Stimulated activated naive CD8-positive, alpha-beta T cell treated with anti-CD3 and anti-CD28 coated beads, Interleukin-15, Interleukin-2, amounts not matched to agents 100 U/mL and 50 U/mL, for 24 hours (primary cell): ENCODE results near the gene S100P.
A peak's percentile ranks its signal among the peaks of the same experiment; 100 is the strongest.

Experiments used
- ATAC-seq: fragments of 150-1000 bp; cut with Tn5 transposase; one replicate; pipeline ENCODE4 v1.10.0; 2021
- DNase-seq: peaks from one replicate; pipeline ENCODE4 v3.0.0; 2021

Gene S100P

DNA sequence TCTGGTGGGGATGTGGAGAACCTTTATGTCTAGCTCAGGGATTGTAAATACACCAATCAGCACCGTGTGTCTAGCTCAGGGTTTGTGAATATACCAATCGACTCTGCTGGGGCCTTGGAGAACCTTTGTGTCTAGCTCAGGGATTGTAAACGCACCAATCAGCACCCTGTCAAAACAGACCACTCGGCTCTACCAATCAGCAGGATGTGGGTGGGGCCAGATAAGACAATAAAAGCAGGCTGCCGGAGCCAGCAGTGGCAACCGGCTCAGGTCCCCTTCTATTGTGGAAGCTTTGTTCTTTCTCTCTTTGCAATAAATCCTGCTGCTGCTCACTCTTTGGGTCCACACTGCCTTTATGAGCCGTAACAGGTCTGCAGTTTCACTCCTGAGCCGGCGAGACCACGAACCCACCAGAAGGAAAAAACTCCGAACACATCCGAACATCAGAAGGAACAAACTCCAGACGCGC lies 20.5 kb upstream of the S100P start:
- peak; percentile 45 for DNase-seq

DNA sequence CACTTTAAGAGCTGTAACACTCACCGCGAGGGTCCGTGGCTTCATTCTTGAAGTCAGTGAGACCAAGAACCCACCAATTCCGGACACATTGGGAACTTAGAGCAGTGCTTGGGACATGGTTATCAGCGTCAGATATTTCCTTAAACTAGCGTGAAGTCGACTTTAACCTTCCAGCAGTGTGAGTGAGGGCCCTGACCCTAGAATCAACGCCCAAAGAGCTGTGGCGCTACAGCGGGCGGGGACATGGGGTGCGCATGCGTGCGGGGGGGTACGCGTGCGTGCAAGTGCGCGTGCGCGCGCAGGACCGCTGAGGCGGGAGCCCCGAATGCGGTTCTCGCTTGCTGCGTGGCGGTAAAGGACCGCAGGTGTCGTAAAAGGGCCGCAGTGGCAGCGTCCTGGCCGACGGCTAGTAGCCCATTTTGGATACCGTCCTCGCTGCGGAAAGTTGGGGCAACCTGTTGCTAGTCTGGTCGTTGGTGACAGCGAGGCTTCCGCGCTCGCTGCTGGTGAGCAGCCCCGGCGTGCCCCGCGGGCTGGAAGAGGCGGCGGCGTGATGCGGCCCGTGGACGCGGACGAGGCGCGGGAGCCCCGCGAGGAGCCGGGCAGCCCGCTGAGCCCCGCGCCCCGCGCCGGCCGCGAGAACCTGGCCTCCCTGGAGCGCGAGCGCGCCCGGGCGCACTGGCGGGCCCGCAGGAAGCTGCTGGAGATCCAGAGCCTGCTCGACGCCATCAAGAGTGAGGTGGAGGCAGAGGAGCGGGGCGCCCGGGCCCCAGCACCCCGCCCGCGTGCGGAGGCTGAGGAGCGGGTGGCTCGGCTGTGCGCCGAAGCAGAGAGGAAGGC lies 19.8 kb upstream of the S100P start:
- ATAC-seq, result peak; percentile 77
- DNase-seq, result peak; percentile 95

More for the DNA sequence above, 20.5 kb upstream of the S100P start:
- peak; percentile 3 for ATAC-seq

DNA sequence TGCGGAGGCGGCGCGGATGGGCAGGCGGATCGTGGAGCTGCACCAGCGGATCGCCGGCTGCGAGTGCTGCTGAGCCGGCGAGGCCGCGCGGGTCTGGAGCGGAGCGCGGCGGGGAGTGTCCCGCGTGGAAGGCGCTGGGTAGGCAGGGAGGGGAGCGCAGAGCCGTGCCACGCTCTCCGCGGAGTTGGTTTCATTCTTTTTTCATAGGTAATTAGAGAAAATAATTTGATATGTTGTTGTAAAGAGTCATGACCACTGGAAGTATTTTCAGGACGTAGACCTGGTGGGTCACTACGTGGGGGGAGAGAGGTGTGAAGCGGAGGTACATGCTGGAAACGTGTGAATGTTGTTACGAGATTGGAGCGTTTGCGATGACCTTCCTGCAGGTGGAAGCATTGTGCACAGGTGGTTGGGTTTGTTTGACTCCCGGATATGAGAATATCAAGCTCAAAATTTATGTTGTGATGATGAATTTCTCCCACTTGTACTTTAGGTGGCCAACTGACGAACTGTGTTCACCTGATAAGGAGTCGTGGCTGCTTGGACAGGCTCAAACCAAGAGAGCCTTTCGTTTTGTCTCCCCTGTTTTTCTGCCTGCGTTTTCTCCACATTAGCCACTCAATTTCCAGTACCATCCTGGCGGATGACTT lies 19.1 kb upstream of the S100P start:
- ATAC-seq (peak; percentile 16), DNase-seq (peak; percentile 58)

GRCh38 chr4:6676722-6677558 lies 16.7 kb upstream of the S100P start:
- DNase-seq (no peak), ATAC-seq (no peak)

DNA sequence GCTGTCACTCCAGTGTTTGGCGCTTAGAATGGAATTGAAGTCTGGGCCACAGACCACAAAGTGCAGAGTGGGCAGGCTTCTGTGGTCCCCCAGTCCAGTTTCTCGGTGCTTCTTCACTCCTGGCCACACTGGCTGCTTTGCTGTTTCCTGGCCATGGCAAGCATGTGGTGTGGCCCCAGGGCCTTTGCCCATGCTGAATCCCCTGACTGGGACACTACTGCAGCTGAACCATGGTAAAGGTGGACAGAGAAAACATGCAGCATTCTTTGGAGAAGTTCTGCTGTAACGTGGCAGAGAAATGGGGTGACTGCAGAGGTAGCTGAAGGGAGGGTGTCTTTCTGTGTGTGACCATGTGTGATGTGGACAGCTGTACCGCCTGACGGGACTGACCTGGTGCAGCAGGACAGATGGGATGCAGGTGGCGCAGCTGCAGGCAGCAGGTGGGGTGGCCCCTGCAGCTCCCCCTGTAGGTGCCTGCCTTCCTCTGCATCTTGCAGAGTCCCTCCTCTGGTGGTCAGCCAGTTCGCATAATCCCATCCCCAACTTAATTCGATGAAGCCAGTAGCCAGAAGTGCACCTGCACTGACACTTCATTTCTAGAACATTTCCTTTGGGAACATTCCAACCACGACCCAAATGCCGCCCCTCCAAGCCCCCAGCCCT lies 13.2 kb upstream of the S100P start:
- DNase-seq (no peak), ATAC-seq (no peak)

GRCh38 chr4:6681191-6681590 lies 12.5 kb upstream of the S100P start:
- no peak for DNase-seq
- ATAC-seq, result no peak

DNA sequence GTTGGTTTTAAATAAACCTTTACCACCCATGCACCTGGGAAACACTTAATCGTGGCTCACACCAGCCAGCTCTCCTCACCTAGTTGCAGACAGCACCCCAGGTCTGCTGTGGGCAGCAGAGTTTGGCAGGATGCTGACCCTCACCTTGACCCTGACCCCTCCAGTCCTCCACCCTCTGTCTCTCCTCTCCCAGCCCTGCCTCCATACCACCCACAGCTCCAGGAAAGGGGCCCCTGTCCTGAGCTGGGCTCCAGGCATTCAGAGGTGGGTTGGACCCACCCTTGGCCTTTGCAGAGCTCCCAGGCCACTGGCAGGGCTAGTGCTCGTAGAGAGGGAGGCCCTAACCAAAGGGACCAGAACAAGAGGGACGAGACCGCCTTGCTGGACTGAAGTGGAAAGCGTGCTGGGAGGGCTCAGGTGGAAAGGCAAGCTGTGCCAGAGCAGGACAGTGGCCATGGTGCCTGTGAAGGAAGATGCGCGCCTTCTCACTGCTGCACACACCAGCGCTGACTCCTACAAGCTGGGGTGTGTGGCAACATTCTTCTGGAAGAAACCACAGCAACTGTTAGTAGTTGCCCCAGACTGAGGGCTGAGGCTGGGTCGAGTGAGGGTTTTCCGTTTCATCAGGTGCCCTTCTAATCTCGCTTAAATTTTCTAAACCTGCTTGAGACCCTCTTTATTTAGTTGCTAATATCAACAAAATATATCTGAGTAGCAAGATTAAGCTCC lies 10.7 kb upstream of the S100P start:
- DNase-seq, result no peak
- ATAC-seq, result no peak

- DNase-seq (no peak), ATAC-seq (no peak)
These were observed 9.0 kb upstream of the S100P start for GRCh38 chr4:6684656-6685055.

DNA sequence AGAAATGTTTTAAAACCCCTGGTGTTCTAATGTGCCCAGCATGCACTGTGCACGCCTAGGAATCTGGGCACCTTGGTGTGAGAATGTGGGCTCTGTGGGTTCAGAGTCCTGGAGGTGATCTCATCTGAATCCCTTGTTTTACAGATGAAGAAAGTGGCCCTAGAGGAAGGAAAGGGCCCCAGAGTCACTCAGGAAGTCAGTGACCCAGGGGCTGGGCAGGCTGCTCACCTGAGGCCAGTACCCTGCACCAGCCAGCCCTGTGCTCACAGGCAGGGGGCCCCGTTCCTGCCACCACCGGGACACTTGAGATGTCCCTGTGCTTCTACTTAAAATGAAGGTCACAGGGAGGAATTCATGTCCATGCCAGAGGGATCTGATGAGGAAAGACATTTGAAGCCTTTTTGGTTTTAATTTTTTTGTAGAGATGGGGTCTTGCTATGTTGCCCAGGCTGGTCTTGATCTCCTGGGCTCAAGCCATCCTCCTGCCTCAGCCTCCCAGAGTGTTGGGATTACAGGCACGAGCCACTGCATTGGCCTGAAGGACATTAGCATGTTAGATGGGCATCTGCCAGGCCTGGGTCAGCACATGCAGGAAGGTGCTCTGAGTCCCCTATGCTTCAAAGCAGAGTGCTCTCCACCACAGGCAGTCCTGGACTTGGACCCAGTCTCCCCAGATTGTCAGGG lies 7.4 kb upstream of the S100P start:
- no peak for ATAC-seq
- DNase-seq, result no peak

- no peak for DNase-seq
- ATAC-seq, result no peak
These were observed 5.5 kb upstream of the S100P start for GRCh38 chr4:6687947-6688878.

DNA sequence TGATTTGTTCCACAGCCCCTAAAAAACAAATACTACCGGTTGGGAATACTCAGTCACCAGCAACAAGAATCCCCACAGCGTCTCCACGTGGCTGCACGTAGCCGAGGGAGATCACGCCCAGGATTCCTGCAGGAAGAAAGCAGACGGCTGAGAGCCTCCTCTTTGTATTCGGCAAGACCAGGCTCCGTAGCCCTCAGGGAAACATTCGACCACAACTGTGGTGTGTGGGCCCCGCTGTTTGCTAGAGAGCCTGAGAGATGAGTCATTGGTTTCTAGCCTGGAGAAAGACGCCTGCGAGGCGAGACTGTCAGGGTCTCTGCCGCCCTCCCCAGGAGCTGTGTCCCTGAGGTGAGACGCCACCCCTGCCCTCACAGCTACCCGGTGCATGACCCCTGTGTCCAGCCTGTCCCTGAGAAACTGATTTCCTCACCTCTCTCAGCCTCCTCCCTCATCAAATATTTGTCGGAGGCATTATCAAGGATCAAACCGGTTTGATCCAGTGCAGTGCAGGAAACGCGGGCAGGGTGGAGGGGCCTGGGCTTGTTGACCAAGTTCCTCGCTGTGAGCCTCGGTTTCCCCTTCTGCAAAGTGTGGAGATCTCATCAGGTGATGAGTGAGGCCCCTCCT lies 4.7 kb upstream of the S100P start:
- DNase-seq (peak; percentile 81), ATAC-seq (peak; percentile 94)

GRCh38 chr4:6689506-6689960 lies 4.1 kb upstream of the S100P start:
- peak; percentile 2 for ATAC-seq
- DNase-seq, result no peak

GRCh38 chr4:6692379-6692778 lies 1.3 kb upstream of the S100P start:
- no peak for ATAC-seq
- no peak for DNase-seq

GRCh38 chr4:6692806-6693205 lies 872 bp upstream of the S100P start:
- no peak for DNase-seq
- no peak for ATAC-seq

- ATAC-seq, result no peak
- DNase-seq, result no peak
These were observed 661 bp downstream of the S100P start for GRCh38 chr4:6694177-6694901.

DNA sequence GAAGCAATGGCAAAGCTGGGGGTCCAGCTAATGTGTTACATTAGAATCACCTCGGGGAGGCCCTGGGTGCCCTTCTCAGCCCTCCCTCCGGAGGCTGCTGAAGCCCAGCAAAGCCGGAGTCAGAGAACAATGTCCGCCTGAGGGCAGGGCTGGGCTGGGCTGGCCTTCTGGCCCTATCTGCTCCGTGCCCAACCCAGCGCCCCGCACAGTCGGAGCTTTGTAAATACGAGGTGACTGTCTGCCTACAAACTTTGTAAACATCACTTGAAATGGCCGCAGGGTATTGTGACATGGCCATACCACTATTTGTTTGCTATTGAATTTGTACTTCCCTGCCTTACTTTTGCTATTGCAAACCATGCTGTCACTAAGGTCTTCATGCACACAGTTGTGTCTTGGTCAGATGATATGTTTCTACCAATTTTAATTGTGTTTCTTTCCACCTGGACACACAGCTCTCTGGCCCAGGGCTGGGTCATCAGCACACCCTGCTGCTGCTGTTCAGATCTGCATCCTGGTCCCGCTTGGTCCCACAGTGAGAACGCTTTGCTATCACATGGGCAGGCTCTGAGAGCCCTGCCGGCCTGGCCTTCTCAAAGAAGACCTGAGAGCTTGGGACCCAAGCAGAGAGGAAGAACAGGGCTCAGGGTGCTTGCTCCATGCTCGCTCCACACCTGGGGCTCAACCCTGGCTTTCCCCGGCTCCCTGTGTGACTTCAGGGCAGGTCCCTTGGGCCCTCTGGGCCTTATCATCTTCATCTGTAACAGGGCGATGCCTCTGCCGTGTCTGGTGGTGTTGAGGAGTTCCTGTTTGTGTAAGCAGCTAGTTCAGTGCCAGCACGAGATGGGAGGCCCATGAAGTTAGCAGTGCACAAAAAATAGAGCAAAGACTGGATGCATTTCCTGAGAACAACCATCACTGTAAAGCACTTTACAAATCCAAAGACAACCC lies 2.3 kb downstream of the S100P start:
- ATAC-seq, result peak; percentile 57
- DNase-seq, result no peak

- peak; percentile 59 for ATAC-seq
- DNase-seq, result no peak
These were observed 2.9 kb downstream of the S100P start for GRCh38 chr4:6696611-6697010.
